WI38 (cell line): ENCODE data around the gene KCNH5.
"Not testable (repeated sequence)": the region's sequence is repeated elsewhere in the genome, so short reads cannot be mapped to it uniquely, and the experiment has no call there.

Source experiments
- H3K4me3 ChIP-seq: 2 replicates; pipeline ENCODE4 v1.5.1; 2011; ENCODE audit warnings: low read depth, mild to moderate bottlenecking, control low read depth, low read length
- TF ChIP-seq, protein P1 (sequence below): IDR thresholded peaks from 2 replicates; pipeline ENCODE4 v1.5.1; 2012; ENCODE audit warnings: low read depth, mild to moderate bottlenecking, control low read depth, low read length

Gene KCNH5

GRCh38 chr14:62866376-62866775 lies 178.9 kb downstream of the KCNH5 start:
- TF ChIP-seq, protein P1, sequence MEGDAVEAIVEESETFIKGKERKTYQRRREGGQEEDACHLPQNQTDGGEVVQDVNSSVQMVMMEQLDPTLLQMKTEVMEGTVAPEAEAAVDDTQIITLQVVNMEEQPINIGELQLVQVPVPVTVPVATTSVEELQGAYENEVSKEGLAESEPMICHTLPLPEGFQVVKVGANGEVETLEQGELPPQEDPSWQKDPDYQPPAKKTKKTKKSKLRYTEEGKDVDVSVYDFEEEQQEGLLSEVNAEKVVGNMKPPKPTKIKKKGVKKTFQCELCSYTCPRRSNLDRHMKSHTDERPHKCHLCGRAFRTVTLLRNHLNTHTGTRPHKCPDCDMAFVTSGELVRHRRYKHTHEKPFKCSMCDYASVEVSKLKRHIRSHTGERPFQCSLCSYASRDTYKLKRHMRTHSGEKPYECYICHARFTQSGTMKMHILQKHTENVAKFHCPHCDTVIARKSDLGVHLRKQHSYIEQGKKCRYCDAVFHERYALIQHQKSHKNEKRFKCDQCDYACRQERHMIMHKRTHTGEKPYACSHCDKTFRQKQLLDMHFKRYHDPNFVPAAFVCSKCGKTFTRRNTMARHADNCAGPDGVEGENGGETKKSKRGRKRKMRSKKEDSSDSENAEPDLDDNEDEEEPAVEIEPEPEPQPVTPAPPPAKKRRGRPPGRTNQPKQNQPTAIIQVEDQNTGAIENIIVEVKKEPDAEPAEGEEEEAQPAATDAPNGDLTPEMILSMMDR: no peak
- no peak overlapping the region for H3K4me3 ChIP-seq

DNA sequence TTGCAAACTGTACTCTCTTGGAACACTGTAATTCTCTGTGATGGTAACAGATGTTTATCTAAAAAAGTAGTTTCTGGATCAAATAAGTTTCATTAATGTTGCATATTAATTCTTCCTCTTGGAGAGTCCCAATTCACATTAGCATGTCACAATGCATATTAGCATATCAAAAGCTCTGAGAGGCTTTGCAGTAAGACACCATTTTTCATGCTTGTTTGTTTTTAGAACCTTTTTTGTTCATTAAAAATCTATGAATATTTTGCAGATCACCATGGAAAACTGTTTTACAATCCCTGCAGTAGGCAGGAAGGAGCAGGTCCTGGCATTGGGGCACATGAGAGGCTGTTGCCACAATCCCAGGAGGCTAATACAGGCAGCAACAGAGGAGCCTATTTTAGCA lies 180.7 kb downstream of the KCNH5 start:
- TF ChIP-seq, protein P1: no peak
- no peak overlapping the region for H3K4me3 ChIP-seq

DNA sequence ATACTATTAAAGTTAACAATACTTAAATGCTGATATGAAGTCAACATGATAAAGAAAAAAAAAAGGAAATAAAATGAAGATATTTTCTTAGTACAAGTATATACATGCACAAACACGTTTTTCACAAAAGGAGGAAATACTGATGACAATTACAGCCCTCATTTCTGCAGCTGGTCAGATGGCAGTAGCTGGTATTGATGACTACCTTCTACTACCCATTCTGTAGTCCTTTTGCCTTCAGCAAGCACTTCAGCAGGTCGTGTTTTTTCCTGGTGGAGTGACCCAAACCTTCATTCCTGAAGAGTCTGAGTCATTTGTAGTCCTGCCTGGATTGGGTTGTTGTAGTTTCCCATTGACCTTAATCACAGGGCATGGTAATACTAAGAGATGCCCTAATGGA lies 187.2 kb downstream of the KCNH5 start:
- not testable (repeated sequence) for H3K4me3 ChIP-seq

DNA sequence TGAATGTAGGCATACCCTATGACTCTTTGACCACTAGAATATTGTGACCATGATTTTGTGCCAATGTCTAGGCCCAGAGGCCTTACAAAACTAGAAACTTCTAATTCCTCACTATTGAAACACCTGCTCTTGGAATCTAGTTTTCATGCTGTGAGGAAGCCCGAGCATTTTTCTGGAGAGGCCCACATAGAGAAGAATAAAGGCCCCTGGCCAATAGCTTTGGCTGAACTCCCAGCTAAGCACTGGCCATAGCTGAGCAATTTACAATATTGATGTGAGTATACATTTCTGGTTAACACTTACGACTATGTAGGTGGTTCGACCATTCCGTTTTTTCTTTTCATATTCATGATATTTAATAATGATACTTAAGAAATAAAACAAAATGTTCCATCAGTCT lies 190.3 kb downstream of the KCNH5 start:
- TF ChIP-seq, protein P1: no peak

GRCh38 chr14:62847168-62847567 lies 198.1 kb downstream of the KCNH5 start:
- H3K4me3 ChIP-seq: no peak overlapping the region
- TF ChIP-seq, protein P1: no peak

More for the DNA sequence above, 190.3 kb downstream of the KCNH5 start:
- no peak overlapping the region for H3K4me3 ChIP-seq

DNA sequence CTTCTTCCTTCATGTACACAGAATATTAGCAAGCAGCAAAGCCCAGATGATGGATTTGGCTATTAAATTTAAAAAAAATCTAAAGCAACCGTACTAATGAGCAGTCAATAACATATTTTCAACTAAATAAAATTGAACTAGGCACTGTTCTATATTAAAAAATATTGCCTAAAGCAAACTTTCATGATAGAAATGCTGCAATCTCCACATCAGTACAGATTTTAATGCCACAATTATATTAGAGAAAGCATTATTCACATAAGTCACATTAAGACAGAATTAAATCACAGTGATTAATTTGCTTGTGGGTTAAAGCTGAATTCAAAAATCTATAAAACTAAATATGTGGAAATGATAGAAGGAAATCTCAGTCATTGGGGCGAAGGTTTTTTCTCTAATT lies 200.7 kb downstream of the KCNH5 start:
- H3K4me3 ChIP-seq: no peak overlapping the region
- TF ChIP-seq, protein P1: no peak

DNA sequence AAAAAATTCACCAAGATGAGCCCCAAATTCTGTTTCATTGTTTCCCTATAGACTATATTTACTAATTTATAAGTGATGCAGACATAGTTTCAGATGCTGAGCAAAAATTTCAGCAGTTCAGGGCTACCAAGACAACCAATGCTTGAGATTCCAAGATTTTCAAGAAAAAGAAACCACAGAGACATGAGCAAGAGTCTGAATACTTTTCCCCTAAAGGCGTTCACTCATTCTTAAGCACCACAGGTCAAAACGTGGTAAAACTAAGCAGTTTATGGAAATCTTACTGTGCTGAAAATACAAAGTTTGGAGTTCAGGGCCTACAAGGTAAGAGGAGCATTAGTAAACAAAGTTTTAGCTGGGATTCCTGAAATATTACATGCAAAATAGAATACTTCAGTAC lies 221.2 kb downstream of the KCNH5 start:
- H3K4me3 ChIP-seq: no peak overlapping the region
- TF ChIP-seq, protein P1: no peak

DNA sequence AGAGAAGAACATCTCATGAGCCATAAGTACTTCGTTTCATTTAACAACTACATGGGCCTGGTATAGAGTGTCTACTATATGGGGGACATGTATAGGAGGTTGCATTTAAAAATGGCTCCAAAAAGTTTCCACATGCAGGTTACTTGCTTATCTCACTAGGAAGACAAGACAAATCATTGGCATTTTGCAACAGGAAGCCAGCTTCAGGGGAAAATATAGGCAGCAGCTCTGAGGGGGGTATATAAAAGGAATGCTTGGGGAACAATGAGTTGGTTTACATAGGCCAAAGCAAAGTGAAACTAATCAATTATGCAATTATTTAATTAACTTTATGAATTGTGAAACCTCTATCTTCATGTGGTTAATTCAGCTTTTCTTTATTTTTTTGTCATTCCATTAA lies 225.3 kb downstream of the KCNH5 start:
- TF ChIP-seq, protein P1: no peak
- no peak overlapping the region for H3K4me3 ChIP-seq
